GM21526 (cell line): ENCODE data around the gene STAP2.

Source experiments
- ATAC-seq: cut with Tn5 transposase; IDR thresholded peaks from one replicate; pipeline ENCODE4 v1.9.1; 2021; ENCODE audit warnings: moderate library complexity; ENCODE audit not compliant: unreplicated experiment, low FRiP score

Gene STAP2

GRCh38 chr19:4371247-4372164 lies 32.9 kb upstream of the STAP2 start:
- ATAC-seq: no peak

DNA sequence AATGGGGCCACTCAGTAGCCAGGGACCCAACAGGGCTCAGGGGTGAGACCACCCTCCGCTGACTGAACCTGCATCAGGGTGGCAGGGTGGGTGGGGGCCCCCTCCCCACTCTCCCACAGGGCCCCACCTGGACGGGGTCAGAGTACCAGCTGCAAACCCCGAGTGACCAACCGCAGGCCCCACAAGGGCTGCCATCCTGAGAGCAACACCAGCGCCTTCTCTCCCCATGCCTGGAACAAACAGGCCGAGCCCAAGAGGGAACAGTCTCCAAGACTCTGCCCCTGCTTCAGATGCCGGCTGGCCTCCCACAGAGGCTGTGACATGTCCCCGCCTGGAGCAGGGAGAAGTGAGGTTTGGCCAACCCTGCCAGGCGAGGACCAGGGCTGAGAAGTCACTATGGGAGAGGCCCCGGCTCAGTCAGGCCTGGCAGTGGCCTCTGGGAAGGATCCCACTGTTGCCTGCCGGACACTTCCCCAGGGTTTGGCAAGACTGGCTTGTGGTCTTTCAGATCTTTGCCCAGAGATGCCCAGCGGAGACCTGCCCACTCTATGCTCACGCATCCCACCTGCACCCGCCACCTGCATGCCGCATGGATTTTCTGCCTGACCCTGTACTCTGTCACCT lies 31.9 kb upstream of the STAP2 start:
- no peak for ATAC-seq

DNA sequence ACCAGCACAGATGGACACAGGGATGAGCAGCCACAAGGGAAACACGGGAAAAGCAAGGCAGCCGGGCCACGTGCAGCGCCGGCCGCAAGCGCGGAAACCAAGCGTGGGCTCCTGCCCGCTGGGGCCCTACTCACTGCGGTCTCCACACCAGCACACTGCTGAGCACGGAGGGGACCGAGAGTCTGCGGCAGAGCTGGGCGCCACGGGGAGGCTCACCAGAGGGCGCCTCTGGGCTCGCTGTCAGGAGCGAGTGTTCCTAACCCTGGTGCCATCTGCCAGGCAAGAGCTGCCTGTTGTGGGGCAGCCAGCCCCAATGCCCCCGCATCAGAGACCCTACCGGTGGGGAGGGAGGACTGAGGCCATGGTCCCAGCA lies 31.2 kb upstream of the STAP2 start:
- ATAC-seq: peak; percentile 24

- ATAC-seq: peak; percentile 52
Measured at GRCh38 chr19:4369109-4369887, 30.7 kb upstream of the STAP2 start.

- no peak for ATAC-seq
Measured at GRCh38 chr19:4368128-4368820, 29.6 kb upstream of the STAP2 start.

DNA sequence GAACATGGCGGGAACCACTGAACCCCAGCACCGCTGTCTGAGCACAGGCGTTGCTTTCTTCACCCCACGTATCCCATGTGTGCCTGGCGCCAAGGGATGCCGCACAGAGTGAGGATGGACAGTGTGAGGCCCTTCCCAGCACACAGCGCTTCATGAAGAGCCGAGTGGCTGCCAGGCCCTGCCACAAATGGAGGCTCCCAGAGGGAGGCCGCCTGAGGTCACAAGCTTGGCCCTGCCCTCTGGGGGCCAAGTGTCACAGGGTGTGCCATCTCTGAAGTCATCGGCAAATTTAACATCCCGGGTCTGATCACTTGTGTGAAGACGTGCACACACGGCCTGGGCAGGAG lies 29.1 kb upstream of the STAP2 start:
- ATAC-seq: no peak

- no peak for ATAC-seq
Measured at GRCh38 chr19:4367336-4367723, 28.7 kb upstream of the STAP2 start.

- ATAC-seq: no peak
Measured at GRCh38 chr19:4366666-4367335, 28.2 kb upstream of the STAP2 start.

DNA sequence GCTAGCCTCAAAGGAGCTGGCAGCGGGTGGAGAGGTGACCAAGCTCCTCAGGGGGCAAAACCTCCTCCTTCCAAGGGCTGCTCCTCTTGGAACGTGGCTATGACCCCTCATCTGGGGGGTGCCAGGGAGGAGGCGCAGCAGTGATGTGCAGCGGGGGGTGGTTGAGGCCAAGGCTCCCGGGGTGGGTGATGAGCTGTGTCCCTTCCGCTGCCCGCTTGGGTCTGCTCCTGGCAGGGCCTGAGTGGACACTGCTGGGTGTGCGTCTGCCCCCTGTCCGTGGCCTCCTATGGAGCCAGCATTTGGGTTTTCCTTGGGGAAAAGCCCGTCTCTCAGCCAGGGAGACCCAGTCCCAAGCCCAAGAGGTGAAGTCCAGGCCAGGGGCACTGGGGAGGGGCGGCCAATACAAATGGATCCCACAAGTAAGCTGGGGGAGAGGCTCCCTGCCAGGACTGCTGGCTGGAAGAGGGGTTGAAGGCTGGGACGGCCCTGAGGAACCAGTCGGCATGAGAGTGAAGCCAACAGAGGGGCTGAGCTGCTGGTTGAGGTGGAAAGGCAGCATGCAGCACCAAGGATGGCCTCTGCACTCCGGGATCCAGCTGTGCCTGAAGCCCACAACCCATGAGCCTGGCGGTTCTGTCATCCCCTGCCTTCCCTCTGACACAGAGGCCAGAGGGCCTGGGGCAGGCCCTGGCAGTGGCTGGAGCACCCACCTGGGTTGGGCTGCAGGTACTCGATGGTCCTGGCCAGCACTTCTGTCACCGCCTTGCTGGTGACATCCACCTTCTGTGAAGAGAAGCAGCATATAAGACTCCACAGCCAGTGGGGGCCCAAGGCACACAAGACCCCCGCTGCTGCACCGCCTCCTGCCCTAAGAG lies 27.4 kb upstream of the STAP2 start:
- no peak for ATAC-seq

GRCh38 chr19:4365341-4365740 lies 26.7 kb upstream of the STAP2 start:
- ATAC-seq: no peak

DNA sequence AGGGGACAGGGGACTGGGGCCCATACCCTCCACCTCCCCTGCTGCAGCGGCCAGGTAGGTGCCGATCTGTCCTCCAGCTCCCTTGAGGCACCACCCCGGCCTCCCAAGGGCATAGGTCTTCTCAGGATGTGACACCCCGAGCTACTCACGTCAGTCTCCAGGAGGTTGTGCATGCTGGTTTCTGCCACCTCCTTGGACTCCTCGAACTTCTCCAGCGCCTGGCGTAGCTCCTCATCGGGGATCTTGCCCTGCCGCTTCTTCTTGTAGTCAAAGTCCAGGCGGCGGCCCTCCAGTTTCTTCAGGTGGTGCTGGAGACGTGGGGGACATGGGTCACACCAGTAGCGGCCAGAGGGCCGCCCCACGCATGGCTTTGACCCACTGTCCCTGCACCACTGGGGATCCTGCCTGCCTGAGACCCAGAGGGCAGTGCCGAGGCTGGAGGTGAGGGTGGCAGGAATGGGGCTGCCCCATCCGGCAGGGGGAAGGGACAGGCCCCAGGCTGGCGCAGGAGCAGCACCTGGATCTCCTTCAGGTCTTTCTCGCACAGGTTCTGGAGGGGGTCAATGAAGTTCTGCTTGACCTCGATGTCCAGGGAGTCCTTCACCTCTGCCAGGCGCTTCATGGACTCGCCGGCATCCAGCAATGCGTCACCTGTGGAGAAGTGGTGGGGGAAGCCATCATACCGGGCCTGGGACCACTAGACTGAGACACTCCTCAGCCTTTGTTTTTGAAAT lies 25.1 kb upstream of the STAP2 start:
- no peak for ATAC-seq

GRCh38 chr19:4362831-4363545 lies 24.4 kb upstream of the STAP2 start:
- ATAC-seq: no peak

DNA sequence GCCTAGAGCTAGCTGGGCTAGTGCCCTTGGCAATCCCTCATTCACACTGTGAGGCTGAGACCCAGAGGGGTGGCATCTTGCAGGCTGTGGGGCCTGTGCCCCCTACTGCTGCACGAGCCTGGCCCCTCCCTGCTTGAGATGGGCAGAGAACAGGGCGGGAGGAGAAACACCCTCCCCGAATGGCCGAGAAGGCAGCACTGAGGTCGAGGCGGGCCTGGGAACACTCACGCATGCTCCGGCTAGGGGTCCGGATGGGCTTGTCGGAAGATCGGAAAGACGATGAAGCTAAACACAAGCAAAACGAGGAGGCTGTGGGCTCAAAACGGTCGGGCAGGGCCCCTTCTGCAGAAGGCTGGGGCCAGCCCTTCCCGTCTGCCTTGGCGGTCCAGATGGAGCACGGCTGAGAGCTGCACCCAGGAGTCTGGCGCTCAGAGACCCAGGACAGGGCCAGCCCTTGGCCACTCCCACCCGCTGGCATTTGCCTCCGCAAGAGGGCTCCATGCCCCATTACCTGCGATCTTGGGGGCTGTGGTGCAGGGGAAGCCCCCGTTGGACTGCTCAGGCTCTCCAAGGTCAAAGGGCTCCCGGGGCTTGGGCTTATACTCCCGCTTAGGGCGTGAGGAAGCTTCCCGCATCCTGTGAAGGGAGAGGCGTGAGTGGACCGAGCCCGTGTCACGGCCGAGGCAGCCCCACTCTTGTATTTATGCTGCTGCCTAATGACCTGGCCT lies 23.6 kb upstream of the STAP2 start:
- ATAC-seq: no peak

DNA sequence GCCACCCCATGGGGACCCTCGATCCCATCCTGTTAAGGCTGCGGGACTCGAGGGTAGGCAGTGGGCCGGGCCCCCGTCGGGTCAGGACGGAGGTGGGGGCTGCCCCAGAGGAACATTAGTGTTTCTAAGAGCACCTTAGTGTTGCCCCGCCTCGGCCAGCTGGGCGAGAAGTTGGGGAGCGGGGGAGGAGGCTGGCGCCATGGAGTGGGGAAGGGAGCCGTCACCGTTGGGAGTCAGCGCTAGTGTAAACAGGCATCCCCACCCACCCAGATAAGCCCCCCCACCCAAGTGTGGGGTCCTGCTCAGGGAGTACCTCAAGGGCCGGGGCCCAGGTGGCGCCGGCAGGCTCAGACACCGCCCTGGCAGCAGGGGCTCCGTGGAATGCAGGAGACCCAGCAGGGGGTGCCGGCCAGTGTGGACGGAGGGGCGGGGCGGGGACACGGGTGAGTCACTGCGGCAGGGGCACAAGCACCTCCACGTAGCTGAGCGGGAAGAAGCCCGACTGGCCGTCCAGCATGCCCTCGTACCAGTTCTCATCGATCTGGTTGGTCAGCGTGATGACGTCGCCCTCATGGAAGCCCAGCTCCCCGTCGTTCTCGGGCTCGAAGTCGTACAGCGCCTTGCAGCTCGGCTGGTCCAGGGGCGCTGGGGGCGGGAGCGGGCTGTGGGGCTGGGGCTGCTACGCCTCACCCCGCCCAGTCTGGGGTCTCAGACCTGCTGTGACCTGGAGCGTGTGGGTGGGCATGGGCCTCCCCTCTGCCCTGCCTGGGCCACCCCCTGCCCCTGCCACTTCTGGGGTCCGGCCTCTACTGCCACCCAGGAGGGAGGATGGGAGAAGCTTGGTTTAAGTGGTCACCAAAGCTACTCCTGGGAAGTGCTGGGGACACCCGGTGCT lies 22.8 kb upstream of the STAP2 start:
- ATAC-seq: no peak

DNA sequence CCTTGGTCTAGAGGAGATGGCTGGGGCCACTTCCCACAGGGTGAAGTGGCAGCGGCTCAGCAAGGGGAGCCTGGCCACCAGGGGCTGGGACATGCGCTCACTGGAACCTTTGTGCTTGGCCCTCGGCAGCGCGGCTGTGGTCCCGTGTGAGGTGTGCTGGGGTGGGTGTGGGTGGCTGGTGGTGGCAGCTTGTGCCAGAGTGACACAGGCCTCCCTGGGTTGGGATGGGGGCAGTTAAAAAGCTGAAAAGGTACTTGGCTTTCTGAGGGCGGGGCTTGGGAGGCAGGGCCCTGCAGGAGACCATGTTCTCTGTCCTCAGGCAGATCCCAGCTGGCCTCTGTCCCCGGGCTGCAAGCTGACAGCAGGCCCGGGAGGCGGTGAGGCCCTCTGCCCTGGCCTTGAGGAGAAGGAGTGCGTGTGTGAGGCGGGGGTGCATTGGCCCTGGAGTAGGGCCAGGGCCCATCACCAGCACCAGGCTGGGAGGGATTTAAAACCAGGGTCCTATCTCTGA lies 22.1 kb upstream of the STAP2 start:
- no peak for ATAC-seq

DNA sequence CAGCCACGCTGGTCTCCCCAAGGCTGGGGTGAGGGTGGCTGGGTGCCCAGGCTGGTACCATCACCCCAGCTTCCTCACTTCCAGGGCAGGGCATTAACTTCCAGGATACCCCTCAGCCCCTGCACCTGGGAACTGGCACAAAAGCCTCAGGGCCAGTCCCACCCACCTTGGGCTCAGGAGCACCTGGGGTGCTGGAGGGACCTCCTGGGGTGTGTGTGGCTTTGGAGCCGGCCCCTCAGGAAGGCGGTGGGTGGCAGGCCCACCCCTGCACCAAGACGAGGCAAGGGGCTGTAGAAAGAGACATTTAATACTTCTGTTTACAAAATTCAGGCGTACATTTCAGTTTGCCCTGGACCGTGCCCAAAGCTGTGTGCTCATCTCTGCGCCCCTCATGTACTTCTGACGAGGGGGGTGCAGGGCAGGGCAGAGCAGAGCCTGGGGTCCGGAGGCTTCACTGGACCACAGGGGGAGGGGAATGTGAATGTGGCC lies 21.5 kb upstream of the STAP2 start:
- ATAC-seq: no peak
